Measurements from ENCODE around the gene RAI1.

- TF ChIP-seq CTCF (conservative IDR thresholded peaks at IDR 0.05; ENCODE audit: low read depth, low read length) = no peak
- no peak for TF ChIP-seq EZH2 (IDR thresholded peaks at IDR 0.05; ENCODE audit: borderline replicate concordance, low read depth, low read length, poor library complexity, severe bottlenecking)
Observed at GRCh38 chr17:17806035-17806434, 124.8 kb downstream of the RAI1 start.
